ENCODE results near the gene ATP11A. TPM values are rescaled to one million over a fixed set of nuclear protein-coding genes. Genes with fewer than 3 reads are reported as not detected.
A peak's percentile ranks its signal among the peaks of the same experiment; 100 is the strongest.

Gene ATP11A
- total and polyA plus RNA-seq, 2 experiments from 2014 or later: 4.9 to 5.0 TPM

DNA sequence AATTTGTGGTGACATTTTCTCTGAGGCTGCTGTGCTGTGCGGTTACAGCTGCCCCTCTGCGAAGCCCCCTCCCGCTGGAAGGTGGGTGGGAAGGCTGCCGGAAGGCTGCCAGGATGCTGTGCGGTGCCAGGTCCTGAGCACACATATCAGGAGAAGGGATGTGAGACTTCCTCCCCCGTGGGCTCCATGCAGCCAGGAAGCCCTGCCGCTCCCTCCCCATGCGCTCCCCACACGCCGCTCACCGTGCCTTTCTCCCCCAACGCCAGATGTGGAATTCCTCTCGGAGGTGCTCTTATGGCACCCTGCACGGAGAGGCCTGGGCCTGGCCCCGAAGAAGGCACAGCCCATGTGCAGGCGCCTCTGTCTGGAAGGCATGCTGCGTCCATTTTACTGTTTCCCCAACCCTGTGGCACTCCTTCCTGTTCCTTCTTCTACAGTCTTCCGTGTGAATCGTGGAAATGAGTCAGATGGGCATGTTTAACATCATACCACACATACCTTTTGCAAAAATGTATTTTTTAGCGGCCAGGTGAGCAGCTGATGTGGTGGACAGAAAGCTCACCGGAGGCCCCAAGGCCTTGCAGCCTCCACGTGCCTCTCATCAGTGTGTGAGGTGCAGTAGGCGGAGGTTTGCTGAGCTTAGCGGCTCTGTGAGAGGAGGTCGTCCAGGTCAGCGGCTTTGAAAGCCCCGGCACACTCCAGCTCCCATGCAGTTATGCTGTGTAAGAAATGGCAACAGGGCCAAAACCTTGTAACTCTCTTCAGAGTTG, 88.0 kb downstream of the ATP11A start:
- in situ Hi-C loops (cut with MboI): no loop called here
- TF ChIP-seq EZH2phosphoT487 (IDR thresholded peaks at IDR 0.05; ENCODE audit: insufficient read depth, low read depth) (no peak), EZH2 (IDR thresholded peaks at IDR 0.05; ENCODE audit: insufficient read depth, poor library complexity, severe bottlenecking) (no peak)
- no peak overlapping the region for H3K27ac ChIP-seq
- 79 to 83% methylated on average over 25 to 27 of the region's 27 CpGs for WGBS, 2 experiments (ENCODE audit: low coverage in 1 of 2, low lambda C conversion rate in 2 of 2, missing lambda C conversion rate in 2 of 2)
- H3K27me3 ChIP-seq (replicated peaks; ENCODE audit: insufficient read depth): no peaks in the 10 kb centered on the region
- H3K4me1 ChIP-seq (ENCODE audit: insufficient read depth): no peaks in the 10 kb centered on the region
- no peaks in the 10 kb centered on the region for H3K9me2 ChIP-seq (ENCODE audit: insufficient read depth)
- no peaks in the 10 kb centered on the region for H3K79me2 ChIP-seq (ENCODE audit: insufficient read depth)
- H3K4me2 ChIP-seq (ENCODE audit: unreplicated experiment): no peak overlapping the region
- DNase-seq: no peak
- H3K4me3 ChIP-seq: no peak overlapping the region
- H4K20me1 ChIP-seq (ENCODE audit: insufficient read depth): no peaks in the 10 kb centered on the region
- no peaks in the 10 kb centered on the region for H3F3A ChIP-seq (ENCODE audit: insufficient read depth)
- no peaks in the 10 kb centered on the region for H3K9me3 ChIP-seq (ENCODE audit: low read depth)
- no peak overlapping the region for H3K9ac ChIP-seq
- H2AFZ ChIP-seq: no peak overlapping the region
- no peaks in the 10 kb centered on the region for H3K36me3 ChIP-seq (ENCODE audit: low read depth)

DNA sequence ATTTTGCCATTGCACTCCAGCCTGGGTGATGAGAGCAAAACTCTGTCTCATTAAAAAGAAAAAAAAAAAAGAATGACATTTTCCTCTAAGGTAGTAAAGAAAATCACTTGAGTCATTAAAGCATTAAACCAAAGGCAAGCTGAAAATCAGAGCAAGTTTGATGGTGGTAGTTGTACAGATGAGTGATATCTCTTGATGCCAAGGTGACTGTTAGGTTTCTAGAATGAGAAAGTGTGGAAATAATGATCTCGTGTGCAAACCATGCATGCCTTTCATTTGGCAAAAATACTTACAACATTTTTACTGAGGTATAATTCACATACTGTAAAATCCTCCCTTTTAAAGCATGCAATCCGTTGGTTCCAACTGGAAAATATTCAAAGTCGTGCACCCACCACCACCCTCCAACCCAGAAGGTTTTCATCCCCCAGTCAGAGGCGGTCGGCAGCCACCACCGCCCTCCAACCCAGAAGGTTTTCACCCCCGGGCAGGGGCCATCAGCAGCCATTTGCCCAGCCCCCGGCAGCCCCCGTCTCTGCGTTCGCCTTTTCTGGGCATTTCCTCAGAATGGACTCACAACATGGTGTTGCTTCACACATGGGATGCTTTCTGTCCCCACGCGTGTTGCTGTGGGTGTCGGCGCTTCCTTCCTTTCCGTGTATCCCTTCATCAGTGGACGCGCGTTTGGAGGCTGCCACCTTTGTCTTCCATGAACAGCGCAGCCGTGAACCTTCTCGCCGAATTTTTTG, 90.2 kb downstream of the ATP11A start:
- DNase-seq: peak; percentile 42
- H3K4me3 ChIP-seq: no peak overlapping the region
- H2AFZ ChIP-seq: no peak overlapping the region
- in situ Hi-C loops (cut with MboI): no loop called here
- TF ChIP-seq EZH2 (IDR thresholded peaks at IDR 0.05; ENCODE audit: insufficient read depth, poor library complexity, severe bottlenecking): no peak
- no peak for TF ChIP-seq EZH2phosphoT487 (IDR thresholded peaks at IDR 0.05; ENCODE audit: insufficient read depth, low read depth)
- WGBS, 2 experiments (ENCODE audit: low coverage in 1 of 2, low lambda C conversion rate in 2 of 2, missing lambda C conversion rate in 2 of 2): 90 to 94% methylated on average over 19 to 23 of the region's 23 CpGs
- H3K4me2 ChIP-seq (ENCODE audit: unreplicated experiment): no peak overlapping the region
- no peaks in the 10 kb centered on the region for H3K4me1 ChIP-seq (ENCODE audit: insufficient read depth)
- no peaks in the 10 kb centered on the region for H3K9me2 ChIP-seq (ENCODE audit: insufficient read depth)
- H3K27ac ChIP-seq: no peak overlapping the region
- H4K20me1 ChIP-seq (ENCODE audit: insufficient read depth): no peaks in the 10 kb centered on the region
- H3K79me2 ChIP-seq (ENCODE audit: insufficient read depth): no peaks in the 10 kb centered on the region
- H3K9me3 ChIP-seq (ENCODE audit: low read depth): no peaks in the 10 kb centered on the region
- no peaks in the 10 kb centered on the region for H3F3A ChIP-seq (ENCODE audit: insufficient read depth)
- no peaks in the 10 kb centered on the region for H3K36me3 ChIP-seq (ENCODE audit: low read depth)
- H3K9ac ChIP-seq: no peak overlapping the region
- H3K27me3 ChIP-seq (replicated peaks; ENCODE audit: insufficient read depth): no peaks in the 10 kb centered on the region

DNA sequence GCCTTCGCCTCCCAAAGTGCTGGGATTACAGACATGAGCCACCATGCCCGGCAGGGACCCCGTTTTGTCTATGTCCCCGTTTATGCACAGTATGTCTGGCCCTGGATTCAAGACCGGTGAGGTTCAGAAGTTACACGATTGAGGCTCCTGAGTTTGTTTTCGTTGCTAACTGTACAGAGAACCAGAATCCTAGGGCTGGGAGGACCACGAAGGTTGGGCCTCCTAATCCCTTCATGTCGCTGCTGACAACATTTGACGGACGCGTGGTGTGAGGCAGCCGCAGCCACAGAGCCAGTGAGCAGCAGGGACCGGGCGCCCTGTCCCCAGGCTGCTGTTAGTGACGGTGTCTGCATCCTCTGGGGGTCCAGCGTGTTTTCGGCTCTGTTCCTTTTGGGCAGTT, 91.4 kb downstream of the ATP11A start:
- no peak for DNase-seq
- Histone ChIP-seq H3K9me3 (ENCODE audit: low read depth) (no peaks in the 10 kb centered on the region), H3K4me3 (no peak overlapping the region), H3K4me2 (ENCODE audit: unreplicated experiment) (no peak overlapping the region), H3K4me1 (ENCODE audit: insufficient read depth) (no peaks in the 10 kb centered on the region), H3K79me2 (ENCODE audit: insufficient read depth) (no peaks in the 10 kb centered on the region), H3F3A (ENCODE audit: insufficient read depth) (no peaks in the 10 kb centered on the region), H2AFZ (no peak overlapping the region), H3K9ac (no peak overlapping the region), H3K27ac (no peak overlapping the region), H3K36me3 (ENCODE audit: low read depth) (no peaks in the 10 kb centered on the region), H3K27me3 (replicated peaks; ENCODE audit: insufficient read depth) (no peaks in the 10 kb centered on the region), H3K9me2 (ENCODE audit: insufficient read depth) (no peaks in the 10 kb centered on the region), H4K20me1 (ENCODE audit: insufficient read depth) (no peaks in the 10 kb centered on the region)
- 85 to 86% methylated on average over 18 of the region's 18 CpGs for WGBS, 2 experiments (ENCODE audit: low coverage in 1 of 2, low lambda C conversion rate in 2 of 2, missing lambda C conversion rate in 2 of 2)
- in situ Hi-C loops (cut with MboI): no loop called here
- TF ChIP-seq EZH2phosphoT487 (IDR thresholded peaks at IDR 0.05; ENCODE audit: insufficient read depth, low read depth): no peak
- no peak for TF ChIP-seq EZH2 (IDR thresholded peaks at IDR 0.05; ENCODE audit: insufficient read depth, poor library complexity, severe bottlenecking)

DNA sequence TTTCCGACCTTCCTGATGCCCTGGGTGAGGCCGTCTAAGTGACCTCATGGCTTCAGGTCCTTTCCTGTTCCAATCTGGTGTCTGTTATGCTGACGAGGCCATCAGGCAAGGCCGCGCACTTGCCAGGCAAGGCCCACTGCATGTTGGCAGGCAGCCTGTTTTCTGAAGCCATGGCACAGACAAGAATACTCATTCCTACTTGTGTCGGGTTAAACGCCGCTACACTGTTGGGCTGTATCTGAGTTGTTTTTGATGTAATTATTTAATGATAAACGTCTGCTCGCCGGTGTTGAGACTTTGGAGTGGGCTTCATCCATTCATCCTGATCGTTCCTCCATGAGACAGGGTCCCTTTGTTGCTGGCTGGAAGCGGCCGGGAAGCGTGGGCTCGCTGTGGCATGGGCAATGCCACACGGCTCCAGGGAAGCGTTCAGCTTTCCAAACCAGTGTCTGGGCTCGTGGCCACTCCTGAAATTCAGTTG, 92.1 kb downstream of the ATP11A start:
- H3K36me3 ChIP-seq (ENCODE audit: low read depth): no peaks in the 10 kb centered on the region
- H3K9ac ChIP-seq: no peak overlapping the region; the same call in 1 of the 2 replicates
- peak overlapping the region; percentile 39; the same call in 1 of the 2 replicates for H2AFZ ChIP-seq
- no peaks in the 10 kb centered on the region for H4K20me1 ChIP-seq (ENCODE audit: insufficient read depth)
- H3F3A ChIP-seq (ENCODE audit: insufficient read depth): no peaks in the 10 kb centered on the region
- H3K9me3 ChIP-seq (ENCODE audit: low read depth): no peaks in the 10 kb centered on the region
- H3K4me3 ChIP-seq: no peak overlapping the region
- H3K79me2 ChIP-seq (ENCODE audit: insufficient read depth): no peaks in the 10 kb centered on the region
- H3K27me3 ChIP-seq (replicated peaks; ENCODE audit: insufficient read depth): no peaks in the 10 kb centered on the region
- TF ChIP-seq EZH2phosphoT487 (IDR thresholded peaks at IDR 0.05; ENCODE audit: insufficient read depth, low read depth): no peak
- TF ChIP-seq EZH2 (IDR thresholded peaks at IDR 0.05; ENCODE audit: insufficient read depth, poor library complexity, severe bottlenecking): no peak
- peak; percentile 47 for DNase-seq
- H3K9me2 ChIP-seq (ENCODE audit: insufficient read depth): no peaks in the 10 kb centered on the region
- H3K4me1 ChIP-seq (ENCODE audit: insufficient read depth): no peaks in the 10 kb centered on the region
- in situ Hi-C loops (cut with MboI): no loop called here
- WGBS, 2 experiments (ENCODE audit: low coverage in 1 of 2, low lambda C conversion rate in 2 of 2, missing lambda C conversion rate in 2 of 2): 43 to 44% methylated on average over 19 of the region's 19 CpGs
- H3K4me2 ChIP-seq (ENCODE audit: unreplicated experiment): no peak overlapping the region
- H3K27ac ChIP-seq: no peak overlapping the region
